Upper lobe of left lung (tissue), 6 donors: ENCODE measurements around the gene SARS1. TPM values are rescaled to one million over a fixed set of nuclear protein-coding genes. Genes with fewer than 3 reads are reported as not detected.

Source experiments
- ATAC-seq, 2 donors: fragments of 200-7000 bp; cut with Tn5 transposase; one replicate each; pipeline ENCODE4 v1.9.1; 2022; ENCODE audit warnings: mild to moderate bottlenecking in 2 of 2, moderate library complexity in 2 of 2; ENCODE audit not compliant: low FRiP score in 2 of 2
- DNase-seq, 2 donors: peaks; one replicate each; pipeline ENCODE4 v3.0.0-alpha.2; 2019 to 2020
- H3K27ac ChIP-seq, 4 donors: fragments of 200-600 bp; sonication (generic); one replicate each; pipeline ENCODE4 v1.5.1; 2016 to 2019
- H3K27me3 ChIP-seq, 4 donors: fragments of 200-600 bp; sonication (generic); one replicate each; pipeline ENCODE4 v1.5.1; 2017 to 2019
- H3K36me3 ChIP-seq, 4 donors: fragments of 200-600 bp; sonication (generic); one replicate each; pipeline ENCODE4 v1.5.1; 2016 to 2019
- H3K4me1 ChIP-seq, 4 donors: fragments of 200-600 bp; sonication (generic); one replicate each; pipeline ENCODE4 v1.5.1; 2018 to 2019
- H3K4me3 ChIP-seq, 4 donors: fragments of 200-600 bp; sonication (generic); one replicate each; pipeline ENCODE4 v1.5.1; 2017 to 2019; ENCODE audit warnings: mild to moderate bottlenecking in 2 of 4, moderate library complexity in 1 of 4
- H3K9me3 ChIP-seq, 4 donors: fragments of 200-600 bp; sonication (generic); one replicate each; pipeline ENCODE4 v1.5.1; 2018 to 2019
- EP300 ChIP-seq, 4 donors: sonication (generic); formaldehyde crosslinking; IDR thresholded peaks; one replicate each; pipeline ENCODE4 v1.5.1; 2017; ENCODE audit warnings: antibody characterized with exemption in 4 of 4, control low read depth in 2 of 4
- POLR2A ChIP-seq, 4 donors: fragments of 450-650 bp; IDR thresholded peaks; one replicate each; pipeline ENCODE4 v1.5.1; 2016 to 2017; ENCODE audit warnings: antibody characterized with exemption in 4 of 4, mild to moderate bottlenecking in 2 of 4
- POLR2AphosphoS5 ChIP-seq, 2 donors: sonication (generic); formaldehyde crosslinking; IDR thresholded peaks; one replicate each; pipeline ENCODE4 v1.5.1; 2017; ENCODE audit warnings: antibody characterized with exemption in 2 of 2
- WGBS, 2 donors: methylation state at CpG; one replicate each; pipeline ENCODE4 v1.1.5; 2017 to 2018; 5-methylcytosine and 5-hydroxymethylcytosine counted together
- total RNA-seq, 6 donors: library from RNA; depleted of rRNA in 4 of 6; stranded (reverse); fragments of >200 nt in 4 of 6; gene quantifications; one replicate each; pipeline versions ENCODE4 v1.1.0 to v1.2.1, GENCODE V29; 2016 to 2021
- TF ChIP-seq, protein P1 (sequence below), 6 experiments: fragments of 450-650 bp in 4 of 6; fragments of 200-600 bp in 2 of 6; sonication (generic) in 2 of 6; IDR thresholded peaks; one replicate each; pipeline ENCODE4 v1.5.1; 2016 to 2019; ENCODE audit warnings: antibody characterized with exemption in 6 of 6
- donor health status: DM: no; HTN: no; CAD: no; lungs with moderate emphysema.
- donor health status: DM: no; HTN: yes; CAD: no; lungs with severe emphysema.

Gene SARS1
- total RNA-seq, 6 donors from 2014 or later = 126 to 212 (median 160) TPM

DNA sequence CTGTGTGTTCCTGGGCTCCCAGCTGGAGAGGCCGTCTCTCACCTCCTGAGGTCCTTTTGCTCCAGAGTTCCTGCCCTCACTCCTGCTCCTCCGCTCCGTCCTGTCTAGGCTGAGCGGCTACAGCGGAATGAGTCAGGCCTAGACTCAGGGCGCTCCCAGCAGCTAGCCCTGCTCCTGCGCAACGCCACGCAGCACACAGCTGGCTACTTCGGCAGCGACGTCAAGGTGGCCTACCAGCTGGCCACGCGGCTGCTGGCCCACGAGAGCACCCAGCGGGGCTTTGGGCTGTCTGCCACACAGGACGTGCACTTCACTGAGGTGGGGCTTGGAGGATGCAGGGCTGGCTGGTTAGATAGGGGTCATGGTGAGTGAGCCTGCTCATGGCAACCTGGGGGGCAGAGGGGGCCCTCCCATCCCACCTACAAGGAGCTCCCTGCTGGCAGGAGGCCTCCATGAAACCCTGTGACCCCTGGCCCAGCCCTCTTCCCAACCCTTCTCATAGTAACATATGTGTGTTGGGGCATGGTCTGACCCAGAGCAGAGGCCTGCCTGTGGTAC is 54.1 kb downstream of the SARS1 start:
- Histone ChIP-seq H3K27me3 (no peaks in the 10 kb centered on the region), H3K36me3 (no peaks in the 10 kb centered on the region), H3K27ac (no peak overlapping the region), H3K9me3 (no peaks in the 10 kb centered on the region), H3K4me3 (no peak overlapping the region), H3K4me1 (peaks cover 0 to 10% (median 3%) of the 10 kb centered on the region in 4 donors)
- DNase-seq (peak in 1 of 2 donors; percentile 52), ATAC-seq (no peak)
- TF ChIP-seq, protein P1, sequence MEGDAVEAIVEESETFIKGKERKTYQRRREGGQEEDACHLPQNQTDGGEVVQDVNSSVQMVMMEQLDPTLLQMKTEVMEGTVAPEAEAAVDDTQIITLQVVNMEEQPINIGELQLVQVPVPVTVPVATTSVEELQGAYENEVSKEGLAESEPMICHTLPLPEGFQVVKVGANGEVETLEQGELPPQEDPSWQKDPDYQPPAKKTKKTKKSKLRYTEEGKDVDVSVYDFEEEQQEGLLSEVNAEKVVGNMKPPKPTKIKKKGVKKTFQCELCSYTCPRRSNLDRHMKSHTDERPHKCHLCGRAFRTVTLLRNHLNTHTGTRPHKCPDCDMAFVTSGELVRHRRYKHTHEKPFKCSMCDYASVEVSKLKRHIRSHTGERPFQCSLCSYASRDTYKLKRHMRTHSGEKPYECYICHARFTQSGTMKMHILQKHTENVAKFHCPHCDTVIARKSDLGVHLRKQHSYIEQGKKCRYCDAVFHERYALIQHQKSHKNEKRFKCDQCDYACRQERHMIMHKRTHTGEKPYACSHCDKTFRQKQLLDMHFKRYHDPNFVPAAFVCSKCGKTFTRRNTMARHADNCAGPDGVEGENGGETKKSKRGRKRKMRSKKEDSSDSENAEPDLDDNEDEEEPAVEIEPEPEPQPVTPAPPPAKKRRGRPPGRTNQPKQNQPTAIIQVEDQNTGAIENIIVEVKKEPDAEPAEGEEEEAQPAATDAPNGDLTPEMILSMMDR (IDR thresholded peaks at IDR 0.05) = no peak
- TF ChIP-seq POLR2A (IDR thresholded peaks at IDR 0.05) = no peak
- no peak for TF ChIP-seq EP300 (IDR thresholded peaks at IDR 0.05)
- TF ChIP-seq POLR2AphosphoS5 (IDR thresholded peaks at IDR 0.05) = no peak
- 96 to 97% methylated on average over 16 to 17 of the region's 17 CpGs for whole genome bisulfite sequencing, 2 donors

DNA sequence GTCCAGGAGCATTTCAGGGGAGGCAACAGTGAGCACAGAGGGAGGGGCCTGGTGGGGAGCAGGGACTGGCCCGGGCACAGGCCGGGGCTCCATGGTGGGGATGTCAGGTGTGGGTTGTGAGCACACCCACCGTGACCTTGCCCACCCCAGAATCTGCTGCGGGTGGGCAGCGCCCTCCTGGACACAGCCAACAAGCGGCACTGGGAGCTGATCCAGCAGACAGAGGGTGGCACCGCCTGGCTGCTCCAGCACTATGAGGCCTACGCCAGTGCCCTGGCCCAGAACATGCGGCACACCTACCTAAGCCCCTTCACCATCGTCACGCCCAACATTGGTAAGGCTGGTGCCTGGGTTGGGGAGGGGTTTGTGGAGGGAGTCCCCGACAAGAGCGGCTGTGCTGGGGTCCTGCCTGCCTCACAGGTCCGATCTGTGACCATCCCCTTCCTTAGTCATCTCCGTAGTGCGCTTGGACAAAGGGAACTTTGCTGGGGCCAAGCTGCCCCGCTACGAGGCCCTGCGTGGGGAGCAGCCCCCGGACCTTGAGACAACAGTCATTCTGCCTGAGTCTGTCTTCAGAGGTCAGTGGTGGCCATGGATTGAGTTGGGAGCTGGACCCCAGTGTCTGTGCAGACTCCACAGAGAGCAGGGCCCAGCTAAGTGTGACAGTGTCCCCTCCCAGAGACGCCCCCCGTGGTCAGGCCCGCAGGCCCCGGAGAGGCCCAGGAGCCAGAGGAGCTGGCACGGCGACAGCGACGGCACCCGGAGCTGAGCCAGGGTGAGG is 54.9 kb downstream of the SARS1 start:
- Histone ChIP-seq H3K9me3 (no peaks in the 10 kb centered on the region), H3K36me3 (no peaks in the 10 kb centered on the region), H3K4me1 (peaks cover 0 to 12% (median 5%) of the 10 kb centered on the region in 4 donors), H3K27ac (no peak overlapping the region), H3K27me3 (no peaks in the 10 kb centered on the region), H3K4me3 (no peak overlapping the region)
- no peak for ATAC-seq
- TF ChIP-seq, protein P1 (IDR thresholded peaks at IDR 0.05) = no peak
- TF ChIP-seq POLR2AphosphoS5 (IDR thresholded peaks at IDR 0.05) = no peak
- DNase-seq = peak in 1 of 2 donors; percentile 71
- WGBS, 2 donors = 94 to 97% methylated on average over 14 to 24 of the region's 29 CpGs

- TF ChIP-seq EP300 (IDR thresholded peaks at IDR 0.05) (no peak), POLR2AphosphoS5 (IDR thresholded peaks at IDR 0.05) (no peak), POLR2A (IDR thresholded peaks at IDR 0.05) (no peak)
- TF ChIP-seq, protein P1 (IDR thresholded peaks at IDR 0.05) = no peak
- ATAC-seq = no peak
- Histone ChIP-seq H3K4me3 (no peak overlapping the region), H3K4me1 (peaks cover 0 to 15% (median 6%) of the 10 kb centered on the region in 4 donors), H3K36me3 (no peaks in the 10 kb centered on the region), H3K27me3 (no peaks in the 10 kb centered on the region), H3K9me3 (no peaks in the 10 kb centered on the region), H3K27ac (no peak overlapping the region)
- peak in 1 of 2 donors; percentile 66 for DNase-seq
- 87 to 92% methylated on average over 25 to 30 of the region's 33 CpGs for WGBS, 2 donors
Measured at GRCh38 chr1:109269212-109269980, 55.7 kb downstream of the SARS1 start.

GRCh38 chr1:109269981-109270622 is 56.4 kb downstream of the SARS1 start:
- Histone ChIP-seq H3K27me3 (no peaks in the 10 kb centered on the region), H3K4me3 (no peak overlapping the region), H3K9me3 (no peaks in the 10 kb centered on the region), H3K36me3 (no peaks in the 10 kb centered on the region), H3K4me1 (peaks cover 4 to 22% (median 12%) of the 10 kb centered on the region in 4 donors), H3K27ac (no peak overlapping the region)
- TF ChIP-seq POLR2AphosphoS5 (IDR thresholded peaks at IDR 0.05) = no peak
- TF ChIP-seq, protein P1 (IDR thresholded peaks at IDR 0.05) = no peak
- no peak for TF ChIP-seq POLR2A (IDR thresholded peaks at IDR 0.05)
- no peak for TF ChIP-seq EP300 (IDR thresholded peaks at IDR 0.05)
- ATAC-seq (no peak), DNase-seq (peak in 1 of 2 donors; percentile 62)
- WGBS, 2 donors = 89 to 91% methylated on average over 17 of the region's 17 CpGs
